PC-3 (cell line): ENCODE results near the gene APEX1.

Source experiments
- CTCF ChIP-seq: fragments of 300-600 bp; sonication (generic); conservative IDR thresholded peaks from 2 replicates; pipeline ENCODE4 v1.5.1; 2017; ENCODE audit warnings: antibody characterized with exemption, low read depth, mild to moderate bottlenecking, low read length
- EZH2 ChIP-seq: fragments of 300-600 bp; sonication (generic); IDR thresholded peaks from one replicate; pipeline ENCODE4 v1.6.1; 2017; ENCODE audit warnings: antibody characterized with exemption, mild to moderate bottlenecking, low read length; ENCODE audit not compliant: unreplicated experiment

- TF ChIP-seq CTCF = no peak
- TF ChIP-seq EZH2 = no peak
These were observed 43.6 kb downstream of the APEX1 start for GRCh38 chr14:20498622-20499021.
